Subcutaneous adipose tissue (tissue), 4 donors: ENCODE measurements around the gene SLC35F3. TPM values are rescaled to one million over a fixed set of nuclear protein-coding genes. Genes with fewer than 3 reads are reported as not detected.

ENCODE experiments used
- CTCF ChIP-seq: fragments of 450-650 bp; IDR thresholded peaks from one replicate; pipeline ENCODE4 v1.5.1; 2016; ENCODE audit warnings: low read depth, mild to moderate bottlenecking, control low read depth, antibody characterized with exemption, moderate library complexity
- total RNA-seq, 4 donors: library from RNA; depleted of rRNA; stranded (reverse); fragments of >200 nt; gene quantifications; one replicate each; pipeline ENCODE4 v1.1.0, GENCODE V29; 2016

Gene SLC35F3
- total RNA-seq, 4 donors from 2014 or later, result 0.44 TPM; not detected in 3

GRCh38 chr1:234276151-234276788, 371.8 kb downstream of the SLC35F3 start:
- TF ChIP-seq CTCF, result no peak

- no peak for TF ChIP-seq CTCF
Measured at GRCh38 chr1:234277161-234277868, 372.8 kb downstream of the SLC35F3 start.

- TF ChIP-seq CTCF, result no peak
Measured at GRCh38 chr1:234279021-234279420, 374.5 kb downstream of the SLC35F3 start.

- no peak for TF ChIP-seq CTCF
Measured at GRCh38 chr1:234280500-234280899, 376.0 kb downstream of the SLC35F3 start.

GRCh38 chr1:234281826-234282489, 377.5 kb downstream of the SLC35F3 start:
- TF ChIP-seq CTCF, result no peak

- no peak for TF ChIP-seq CTCF
Measured at GRCh38 chr1:234286206-234286605, 381.7 kb downstream of the SLC35F3 start.

- no peak for TF ChIP-seq CTCF
Measured at GRCh38 chr1:234288946-234289345, 384.5 kb downstream of the SLC35F3 start.
